ENCODE data around the gene ADTRP.
A peak's percentile ranks its signal among the peaks of the same experiment; 100 is the strongest.
"Not testable (repeated sequence)": the region's sequence is repeated elsewhere in the genome, so short reads cannot be mapped to it uniquely, and the experiment has no call there.

The ADTRP gene

GRCh38 chr6:11685481-11686093 lies 93.0 kb downstream of the ADTRP start:
- DNase-seq (ENCODE audit: insufficient read length, low spot score) (no peak), FAIRE-seq (peak; percentile 96)
- TF ChIP-seq POLR2A (IDR thresholded peaks at IDR 0.05; ENCODE audit: low read depth, low read length) = no peak

- no peak for TF ChIP-seq POLR2A (IDR thresholded peaks at IDR 0.05; ENCODE audit: low read depth, low read length)
- DNase-seq (ENCODE audit: insufficient read length, low spot score) (no peak), FAIRE-seq (peak; percentile 36)
Observed at GRCh38 chr6:11684901-11685480, 93.6 kb downstream of the ADTRP start.

GRCh38 chr6:11683871-11684270 lies 94.7 kb downstream of the ADTRP start:
- FAIRE-seq (no peak), DNase-seq (ENCODE audit: insufficient read length, low spot score) (no peak)
- no peak for TF ChIP-seq POLR2A (IDR thresholded peaks at IDR 0.05; ENCODE audit: low read depth, low read length)

- no peak for TF ChIP-seq POLR2A (IDR thresholded peaks at IDR 0.05; ENCODE audit: low read depth, low read length)
- peak; percentile 38 for FAIRE-seq
- no peak for DNase-seq (ENCODE audit: insufficient read length, low spot score)
Observed at GRCh38 chr6:11682561-11682975, 96.0 kb downstream of the ADTRP start.

- no peak for TF ChIP-seq POLR2A (IDR thresholded peaks at IDR 0.05; ENCODE audit: low read depth, low read length)
- DNase-seq (ENCODE audit: insufficient read length, low spot score) = no peak
- no peak for FAIRE-seq
Observed at GRCh38 chr6:11681770-11682169, 96.8 kb downstream of the ADTRP start.

GRCh38 chr6:11681357-11681756 lies 97.2 kb downstream of the ADTRP start:
- no peak for DNase-seq (ENCODE audit: insufficient read length, low spot score)
- FAIRE-seq = no peak
- TF ChIP-seq POLR2A (IDR thresholded peaks at IDR 0.05; ENCODE audit: low read depth, low read length) = no peak

GRCh38 chr6:11680479-11680878 lies 98.1 kb downstream of the ADTRP start:
- DNase-seq (ENCODE audit: insufficient read length, low spot score); FAIRE-seq: not testable (repeated sequence)

- DNase-seq (ENCODE audit: insufficient read length, low spot score) = no peak
- no peak for FAIRE-seq
Observed at GRCh38 chr6:11679099-11679498, 99.5 kb downstream of the ADTRP start.

GRCh38 chr6:11675601-11676000 lies 103.0 kb downstream of the ADTRP start:
- DNase-seq (ENCODE audit: insufficient read length, low spot score) = no peak
- no peak for TF ChIP-seq POLR2A (IDR thresholded peaks at IDR 0.05; ENCODE audit: low read depth, low read length)
- no peak for FAIRE-seq

More at GRCh38 chr6:11679099-11679498, 99.5 kb downstream of the ADTRP start:
- TF ChIP-seq POLR2A (IDR thresholded peaks at IDR 0.05; ENCODE audit: low read depth, low read length) = no peak

- DNase-seq (ENCODE audit: insufficient read length, low spot score) = no peak
- no peak for TF ChIP-seq POLR2A (IDR thresholded peaks at IDR 0.05; ENCODE audit: low read depth, low read length)
- FAIRE-seq = no peak
Observed at GRCh38 chr6:11672669-11673068, 105.9 kb downstream of the ADTRP start.

- FAIRE-seq (no peak), DNase-seq (ENCODE audit: insufficient read length, low spot score) (no peak)
- TF ChIP-seq POLR2A (IDR thresholded peaks at IDR 0.05; ENCODE audit: low read depth, low read length) = no peak
Observed at GRCh38 chr6:11672256-11672655, 106.3 kb downstream of the ADTRP start.

- TF ChIP-seq POLR2A (IDR thresholded peaks at IDR 0.05; ENCODE audit: low read depth, low read length) = no peak
- DNase-seq (ENCODE audit: insufficient read length, low spot score) = no peak
- no peak for FAIRE-seq
Observed at GRCh38 chr6:11669696-11670095, 108.9 kb downstream of the ADTRP start.

- TF ChIP-seq POLR2A (IDR thresholded peaks at IDR 0.05; ENCODE audit: low read depth, low read length) = no peak
- DNase-seq (ENCODE audit: insufficient read length, low spot score) = no peak
- FAIRE-seq = no peak
Observed at GRCh38 chr6:11668455-11668854, 110.1 kb downstream of the ADTRP start.

GRCh38 chr6:11667876-11668275 lies 110.7 kb downstream of the ADTRP start:
- FAIRE-seq (peak; percentile 33), DNase-seq (ENCODE audit: insufficient read length, low spot score) (no peak)
- no peak for TF ChIP-seq POLR2A (IDR thresholded peaks at IDR 0.05; ENCODE audit: low read depth, low read length)

GRCh38 chr6:11665604-11666326 lies 112.8 kb downstream of the ADTRP start:
- FAIRE-seq (no peak), DNase-seq (ENCODE audit: insufficient read length, low spot score) (no peak)
- no peak for TF ChIP-seq POLR2A (IDR thresholded peaks at IDR 0.05; ENCODE audit: low read depth, low read length)
